H1 (cell line): Measurements from ENCODE around the gene BRSK2. TPM values are rescaled to one million over a fixed set of nuclear protein-coding genes. Genes with fewer than 3 reads are reported as not detected.

ENCODE experiments used
- YY1 ChIP-seq: IDR thresholded peaks from 2 replicates; pipeline ENCODE4 v1.6.1; 2011; ENCODE audit warnings: low read depth, mild to moderate bottlenecking, low read length
- polyA plus RNA-seq, 7 experiments: library from polyadenylated mRNA; depleted of rRNA in 3 of 7; stranded (reverse) in 5 of 7; unstranded in 2 of 7; fragments of >200 nt in 5 of 7; fragments of 200-250 nt in 2 of 7; gene quantifications; 1 replicate in 5 of 7; 2 replicates in 1 of 7; 4 replicates in 1 of 7; pipeline versions ENCODE4 v1.2.1 to v1.2.3, GENCODE V29; 2011 to 2013; ENCODE audit warnings: missing spikeins in 2 of 7, mixed read lengths in 2 of 7
- total RNA-seq: library from RNA; stranded (reverse); fragmentation: NEBNext Ultra II Directional; extraction: Animal tissue kit (Norgen Biotek cat#: 25700); gene quantifications from 2 replicates; pipeline ENCODE4 v1.2.1, GENCODE V29; 2021

Gene BRSK2
- total and polyA plus RNA-seq, 2 of the 8 experiments (the other 6 are each of a cell fraction or from before 2014, with no cell fraction given): 17.3 to 27.1 TPM

DNA sequence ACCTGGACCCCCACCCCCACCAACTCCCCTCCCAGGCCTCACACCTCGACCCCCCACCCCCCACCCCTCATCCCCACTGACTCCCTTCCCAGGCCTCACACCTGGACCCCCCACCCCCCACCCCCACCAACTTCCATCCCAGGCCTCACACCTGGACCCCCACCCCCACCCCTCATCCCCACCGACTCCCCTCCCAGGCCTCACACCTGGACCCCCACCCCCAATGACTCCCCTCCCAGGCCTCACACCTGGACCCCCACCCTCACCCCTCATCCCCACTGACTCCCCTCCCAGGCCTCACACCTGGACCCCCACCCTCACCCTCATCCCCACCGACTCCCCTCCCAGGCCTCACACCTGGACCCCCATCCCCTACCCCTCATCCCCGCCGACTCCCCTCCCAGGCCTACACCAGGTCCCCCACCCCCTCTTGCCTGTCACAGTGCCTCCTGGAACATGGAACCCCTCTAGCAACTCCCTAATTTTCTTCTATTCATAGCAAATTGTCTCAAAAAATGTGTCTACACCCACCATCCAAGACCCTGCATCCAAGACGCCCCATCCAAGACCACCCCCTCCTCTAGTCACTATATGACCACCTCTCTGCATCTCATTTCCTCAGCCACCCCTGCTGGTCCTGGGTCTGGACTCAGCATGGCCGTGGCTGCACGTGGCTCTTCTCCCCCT is 36.9 kb upstream of the BRSK2 start (continued):
- TF ChIP-seq YY1: no peak
- TF ChIP-seq, all 59 proteins: peak for 0
